Measurements from ENCODE around the gene KCTD13.

DNA sequence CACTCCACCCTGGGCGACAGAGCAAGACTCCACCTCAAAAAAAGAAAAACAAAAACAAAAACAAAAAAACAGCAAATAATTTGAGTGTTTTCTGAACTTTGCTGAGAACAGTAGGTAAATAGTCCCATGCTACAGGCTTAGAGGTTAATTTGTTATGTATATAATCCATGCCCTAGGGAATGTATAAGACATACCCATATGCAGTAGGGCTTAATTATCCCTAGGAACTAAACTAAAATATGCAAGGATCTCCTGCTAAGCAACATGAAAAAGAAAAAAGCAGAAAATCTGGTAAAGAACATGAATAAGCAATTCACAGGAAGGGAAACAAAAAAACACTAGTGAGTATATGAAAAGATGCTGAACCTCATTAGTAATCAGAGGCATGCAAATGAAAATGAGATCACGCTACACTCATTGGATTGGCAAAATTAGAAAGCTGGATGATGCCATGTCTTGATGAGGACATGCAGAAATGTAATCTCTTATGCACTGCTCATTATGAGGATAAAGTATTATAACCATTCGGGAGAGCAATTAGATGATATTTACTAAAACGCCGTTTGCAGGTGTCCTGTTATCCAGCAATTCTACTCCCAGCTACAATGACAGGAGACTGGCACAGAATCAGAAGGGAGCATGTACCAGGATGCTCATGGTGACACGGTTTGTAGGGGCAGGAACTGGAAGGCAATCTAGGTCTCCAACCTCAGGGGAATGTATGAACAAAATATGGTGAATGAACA, 5.6 kb downstream of the KCTD13 start:
- no peak for TF ChIP-seq POLR2A (IDR thresholded peaks at IDR 0.05; ENCODE audit: low read length)
- TF ChIP-seq GATA1 (IDR thresholded peaks at IDR 0.05; ENCODE audit: low read depth, low read length), result no peak
